K562 (cell line): ENCODE measurements around the gene FAM124A.

Experiments
- CHD7 ChIP-seq: fragments of 200-600 bp; sonication (generic); IDR thresholded peaks from one replicate; pipeline ENCODE4 v1.6.1; 2012; ENCODE audit warnings: mild to moderate bottlenecking, low read depth, low read length, inconsistent platforms
- CTCF ChIP-seq, 3 experiments: IDR thresholded peaks in 2 of 3; conservative IDR thresholded peaks in 1 of 3; 2 replicates each; pipeline ENCODE4 v1.5.1; 2011 to 2012; ENCODE audit warnings: low read length in 3 of 3, mild to moderate bottlenecking in 3 of 3, control low read depth in 2 of 3, improper control_type of control experiment in 1 of 3, inconsistent platforms in 1 of 3, low read depth in 1 of 3, mixed read lengths in 1 of 3, moderate library complexity in 1 of 3; ENCODE audit not compliant: insufficient read depth in 2 of 3
- EP300 ChIP-seq: IDR thresholded peaks from 2 replicates; pipeline ENCODE4 v1.6.1; 2012; ENCODE audit warnings: low read length, improper control_type of control experiment
- FOXA1 ChIP-seq: fragments of 450-650 bp; IDR thresholded peaks from 2 replicates; pipeline ENCODE4 v1.6.1; 2016; ENCODE audit warnings: mild to moderate bottlenecking, borderline replicate concordance
- FUS ChIP-seq: fragments of 200-400 bp; formaldehyde crosslinking; optimal IDR thresholded peaks from 2 replicates; pipeline ENCODE3; 2017; ENCODE audit warnings: low read depth, low read length
- HDAC2 ChIP-seq: fragments of 450-650 bp; IDR thresholded peaks from 2 replicates; pipeline ENCODE4 v1.6.1; 2016; ENCODE audit warnings: mild to moderate bottlenecking
- MBD2 ChIP-seq: sonication (generic); IDR thresholded peaks from 2 replicates; pipeline ENCODE4 v1.6.1; 2016; ENCODE audit warnings: low read depth, borderline replicate concordance
- MYNN ChIP-seq, 2 experiments: sonication (generic); formaldehyde crosslinking in 1 of 2; IDR thresholded peaks; 2 replicates each; pipeline versions ENCODE4 v1.5.0 to v1.6.1; 2016 to 2020; ENCODE audit warnings: antibody characterized with exemption in 1 of 2, missing genetic modification reagents in 1 of 2
- SIN3B ChIP-seq: fragments of 450-650 bp; IDR thresholded peaks from 2 replicates; pipeline ENCODE4 v1.6.1; 2017; ENCODE audit warnings: low read depth, mild to moderate bottlenecking, moderate library complexity
- SP2 ChIP-seq: IDR thresholded peaks from 2 replicates; pipeline ENCODE4 v1.6.1; 2011; ENCODE audit warnings: mild to moderate bottlenecking, low read depth, low read length, moderate library complexity; ENCODE audit not compliant: poor library complexity, severe bottlenecking; ENCODE audit errors: extremely low read depth
- YY1 ChIP-seq, 3 experiments: IDR thresholded peaks; 2 replicates each; pipeline ENCODE4 v1.6.1; 2011; ENCODE audit warnings: low read length in 2 of 3, mild to moderate bottlenecking in 2 of 3, moderate library complexity in 2 of 3, borderline replicate concordance in 1 of 3, control low read depth in 1 of 3, low read depth in 1 of 3; ENCODE audit not compliant: insufficient read depth in 3 of 3, insufficient replicate concordance in 2 of 3, control insufficient read depth in 1 of 3, insufficient read length in 1 of 3; ENCODE audit errors: extremely low read depth in 1 of 3
- ZNF384 ChIP-seq: IDR thresholded peaks from 2 replicates; pipeline ENCODE4 v1.6.1; 2012; ENCODE audit warnings: low read depth, low read length, improper control_type of control experiment
- ZNF785 ChIP-seq: fragments of 250-450 bp; sonication (Bioruptor Pico); IDR thresholded peaks from 2 replicates; pipeline ENCODE4 v1.4.0; 2020; ENCODE audit warnings: mild to moderate bottlenecking

- no peak for TF ChIP-seq FUS
- TF ChIP-seq ZNF785 = no peak
- no peak for TF ChIP-seq EP300
- no peak for TF ChIP-seq YY1 (IDR thresholded peaks at IDR 0.05; ENCODE audit: borderline replicate concordance in 1 of 3, control insufficient read depth in 1 of 3, extremely low read depth in 1 of 3, insufficient read depth in 3 of 3, insufficient read length in 1 of 3, insufficient replicate concordance in 2 of 3, low read depth in 1 of 3, low read length in 2 of 3)
- no peak for TF ChIP-seq HDAC2
- TF ChIP-seq MYNN (IDR thresholded peaks at IDR 0.05) = no peak
- TF ChIP-seq MYNN (CRISPR knock-in tag; IDR thresholded peaks at IDR 0.05) = no peak
- TF ChIP-seq SIN3B = no peak
- no peak for TF ChIP-seq MBD2
- no peak for TF ChIP-seq SP2
- no peak for TF ChIP-seq FOXA1
- no peak for TF ChIP-seq CHD7
- TF ChIP-seq ZNF384 = no peak
- TF ChIP-seq CTCF (IDR thresholded peaks at IDR 0.05 in 2 of 3, conservative IDR thresholded peaks at IDR 0.05 in 1 of 3; ENCODE audit: insufficient read depth in 2 of 3, low read depth in 1 of 3, low read length in 3 of 3) = no peak
Measured at GRCh38 chr13:51234676-51235075, 12.5 kb downstream of the FAM124A start.
